HG03095 (cell line): ENCODE measurements around the gene EDA.

Experiments
- ATAC-seq: cut with Tn5 transposase; IDR thresholded peaks from one replicate; pipeline ENCODE4 v1.9.1; 2021; ENCODE audit warnings: moderate library complexity; ENCODE audit not compliant: unreplicated experiment

Gene EDA

DNA sequence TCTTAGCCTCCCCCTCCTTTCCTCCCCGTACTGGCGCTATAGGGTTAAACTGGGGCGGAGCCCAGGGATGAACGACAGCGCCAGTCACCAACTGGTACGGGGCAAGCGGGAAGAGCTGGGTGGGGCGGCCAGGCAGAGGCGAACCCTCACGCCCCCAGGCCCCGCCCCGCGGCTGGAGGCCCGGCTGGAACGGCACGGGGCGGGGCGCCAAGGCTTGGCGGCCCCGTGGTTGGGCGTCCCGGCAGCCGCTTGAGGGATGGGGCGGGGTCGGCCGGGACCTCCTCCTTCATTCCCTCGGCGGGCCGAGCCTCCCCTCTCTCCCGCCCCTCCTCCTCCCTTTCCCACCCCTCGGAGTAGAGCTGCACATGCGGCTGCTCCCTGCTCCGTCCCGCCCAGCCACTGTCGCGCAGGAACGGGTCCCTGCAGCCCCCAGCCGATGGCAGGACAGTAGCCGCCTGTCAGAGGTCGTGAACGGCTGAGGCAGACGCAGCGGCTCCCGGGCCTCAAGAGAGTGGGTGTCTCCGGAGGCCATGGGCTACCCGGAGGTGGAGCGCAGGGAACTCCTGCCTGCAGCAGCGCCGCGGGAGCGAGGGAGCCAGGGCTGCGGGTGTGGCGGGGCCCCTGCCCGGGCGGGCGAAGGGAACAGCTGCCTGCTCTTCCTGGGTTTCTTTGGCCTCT, at the start of gene EDA:
Gene EDA (plus strand): TSS at position 335 of the 678 bp plus-strand sequence.
- no peak for ATAC-seq

DNA sequence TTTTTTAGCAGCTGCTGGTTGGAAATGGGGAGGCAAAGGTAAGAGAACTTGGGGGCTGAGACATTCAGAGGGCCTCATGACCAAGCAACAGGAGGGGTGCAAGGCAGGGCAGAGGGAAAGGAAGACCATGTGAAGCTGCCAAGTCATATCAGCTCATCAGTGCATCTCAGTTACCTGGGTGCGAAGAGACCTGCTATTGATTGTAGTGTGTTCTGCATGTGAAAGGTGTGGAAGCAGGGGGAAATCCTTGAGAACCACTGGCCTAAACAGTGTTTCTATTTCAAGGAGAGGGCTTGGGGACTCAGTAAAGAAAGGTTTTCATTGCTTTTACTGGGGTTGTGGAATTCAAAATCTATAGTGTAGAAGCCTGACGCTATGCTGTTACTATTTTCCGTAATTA, 47.1 kb upstream of the EDA start:
- no peak for ATAC-seq

DNA sequence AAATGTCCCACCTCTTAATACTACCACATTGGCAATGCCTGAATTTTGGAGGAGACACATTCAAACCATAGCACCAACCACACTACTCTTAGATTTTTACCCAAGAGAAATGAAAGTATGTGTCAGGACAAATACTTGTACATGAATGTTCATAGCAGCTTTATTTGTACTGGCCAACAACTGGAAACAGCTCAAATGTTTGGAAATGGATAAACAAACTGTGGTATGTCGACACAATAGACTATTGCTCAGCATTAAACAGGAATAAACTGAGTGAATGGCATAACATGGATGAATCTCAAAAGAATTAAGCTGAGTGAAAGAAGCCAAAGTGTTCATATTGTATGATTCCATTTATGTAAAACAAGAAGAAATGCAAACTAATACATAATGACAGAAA, 18.5 kb upstream of the EDA start:
- ATAC-seq, result no peak

DNA sequence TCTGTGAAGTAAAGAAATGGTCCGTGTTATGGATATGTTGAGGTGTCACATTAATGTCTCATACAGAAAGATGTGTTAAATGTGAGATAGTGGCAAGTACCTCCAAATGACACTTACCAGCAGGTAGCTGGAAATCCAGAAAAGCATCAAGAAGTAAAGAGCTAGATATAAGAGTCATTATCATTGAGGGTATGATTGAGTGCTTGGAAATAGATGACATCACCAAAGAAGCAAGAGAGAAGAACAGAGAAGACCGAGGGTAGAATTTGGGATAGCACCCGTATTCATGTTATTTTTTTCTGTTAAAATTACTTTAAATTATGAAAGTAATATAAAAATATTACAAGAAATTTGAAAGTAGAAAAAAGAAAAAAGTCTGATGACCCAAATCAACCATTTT, 15.7 kb upstream of the EDA start:
- ATAC-seq, result no peak

DNA sequence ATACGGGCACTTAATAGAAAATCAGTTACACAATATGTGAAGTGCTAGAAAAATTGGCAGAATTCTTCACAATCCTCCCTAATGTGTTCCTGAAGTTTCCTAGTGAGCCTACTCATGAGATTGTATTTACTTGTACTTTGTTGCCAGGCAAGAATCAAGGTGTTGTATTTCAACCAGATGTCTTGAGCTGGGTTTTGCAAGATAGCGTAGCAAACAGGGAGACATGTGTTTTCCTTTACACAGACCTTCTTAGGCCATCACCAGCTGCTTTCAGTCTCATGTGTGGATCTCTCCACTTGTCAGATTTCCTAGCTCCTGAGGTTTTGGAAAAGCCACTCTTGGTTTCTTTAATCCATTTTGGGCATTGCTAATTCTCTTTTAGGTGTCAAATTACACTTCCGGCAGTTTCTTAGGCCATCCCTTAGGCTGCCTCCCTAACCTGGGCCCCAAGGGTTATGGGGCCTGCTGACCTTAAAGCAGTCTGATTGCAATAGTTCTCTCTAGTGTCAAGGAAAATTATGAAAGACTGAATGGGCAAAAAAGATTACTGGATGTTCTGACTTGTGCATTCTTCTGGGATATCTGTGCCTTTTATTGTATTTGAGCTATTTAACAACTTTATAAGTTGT, 12.2 kb upstream of the EDA start:
- no peak for ATAC-seq

DNA sequence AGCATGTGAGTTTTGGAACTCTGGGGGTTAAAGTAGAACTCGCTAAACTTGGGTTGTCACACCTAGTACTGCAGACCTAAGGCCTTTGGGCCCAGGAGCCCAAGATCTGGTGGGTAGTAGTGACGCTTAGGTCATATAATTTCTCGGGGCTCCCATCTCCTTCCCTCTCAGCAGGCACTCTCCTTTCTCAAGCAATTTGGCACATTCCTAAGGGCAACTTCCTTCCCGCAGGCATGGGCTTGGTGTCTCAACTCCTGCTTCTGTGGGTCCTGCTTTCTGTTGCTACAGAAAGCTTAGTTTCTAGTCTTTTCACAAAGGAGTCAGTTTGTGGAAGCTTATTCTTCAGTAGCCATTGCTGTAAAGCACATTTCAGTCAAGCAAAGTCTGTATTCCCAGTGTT, 10.4 kb upstream of the EDA start:
- ATAC-seq, result no peak

DNA sequence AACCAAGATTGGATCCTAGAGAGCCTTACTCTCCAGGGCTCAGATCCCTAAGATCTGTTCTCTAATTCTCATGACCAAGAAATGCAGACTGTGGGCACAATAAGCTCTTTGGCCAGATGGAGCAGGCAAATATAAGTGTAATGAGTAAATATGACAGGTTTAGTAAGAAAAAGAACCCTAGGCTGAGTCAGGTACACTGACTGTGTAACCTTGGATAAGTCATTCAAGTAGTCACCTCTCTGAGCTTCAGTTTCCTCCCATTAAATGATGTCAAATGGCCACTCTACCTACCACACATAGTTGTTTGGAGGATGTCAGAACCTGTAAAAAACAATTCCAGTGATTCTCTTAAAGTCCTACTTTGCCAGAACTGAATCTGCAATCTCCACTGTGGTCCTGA, 8.3 kb upstream of the EDA start:
- ATAC-seq, result no peak

DNA sequence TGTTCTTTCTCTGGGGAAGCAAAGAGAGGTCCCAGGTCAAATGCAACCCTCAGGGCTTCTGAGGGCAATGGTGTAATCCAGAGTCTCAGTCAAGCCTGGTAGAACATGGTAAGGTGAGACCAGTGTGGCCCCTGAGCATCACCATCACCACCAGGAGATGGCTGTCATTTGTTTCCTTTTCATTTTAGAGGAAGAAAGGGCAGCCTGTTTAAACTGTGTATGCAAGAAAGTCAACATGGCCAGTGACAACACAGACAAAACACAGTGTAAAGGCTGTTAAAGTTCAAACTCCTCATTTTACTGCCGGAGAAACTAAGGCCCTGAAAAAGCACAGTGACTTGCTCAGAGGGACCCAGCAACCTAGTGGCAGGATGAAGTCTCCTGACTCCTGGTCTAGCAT, 2.0 kb upstream of the EDA start:
- ATAC-seq, result no peak

DNA sequence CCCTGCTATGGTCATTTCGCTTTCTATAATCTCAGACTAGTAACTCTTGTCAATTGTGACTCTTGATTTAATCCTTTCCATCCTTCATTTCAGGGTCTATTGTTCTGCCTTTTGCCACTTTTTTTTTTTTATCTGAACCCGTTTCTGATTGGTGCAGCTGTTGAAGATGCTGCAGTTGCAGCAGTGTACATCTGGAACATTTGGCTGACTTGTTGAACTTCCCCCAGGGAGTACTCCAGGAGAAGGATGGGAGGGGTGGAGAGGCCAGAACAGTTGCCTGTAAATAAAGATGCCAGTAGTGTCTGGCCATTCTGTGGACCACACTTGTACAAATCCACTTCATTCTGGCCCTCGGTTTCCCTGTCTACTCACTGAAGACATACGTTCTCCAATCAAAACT, 1.0 kb upstream of the EDA start:
- ATAC-seq, result no peak

DNA sequence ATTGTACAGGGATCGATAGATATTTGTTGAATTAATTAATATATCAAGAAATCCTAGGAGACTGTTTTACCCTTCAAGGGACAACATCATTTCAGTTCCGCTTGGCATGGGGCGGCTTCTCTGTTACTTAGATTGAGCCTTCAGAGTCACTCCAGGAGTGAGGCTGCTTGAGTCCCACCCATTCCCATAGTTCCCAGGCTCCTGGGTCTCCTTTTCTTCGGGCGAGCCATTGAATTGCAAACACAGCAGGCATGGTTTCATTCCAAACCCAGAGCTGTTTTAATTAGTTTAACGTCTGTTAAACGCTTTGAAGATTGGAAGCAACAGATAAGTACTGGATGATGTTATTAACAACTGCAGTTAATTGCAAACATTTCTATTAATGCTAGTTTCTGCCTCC, 571 bp upstream of the EDA start:
- ATAC-seq, result no peak

DNA sequence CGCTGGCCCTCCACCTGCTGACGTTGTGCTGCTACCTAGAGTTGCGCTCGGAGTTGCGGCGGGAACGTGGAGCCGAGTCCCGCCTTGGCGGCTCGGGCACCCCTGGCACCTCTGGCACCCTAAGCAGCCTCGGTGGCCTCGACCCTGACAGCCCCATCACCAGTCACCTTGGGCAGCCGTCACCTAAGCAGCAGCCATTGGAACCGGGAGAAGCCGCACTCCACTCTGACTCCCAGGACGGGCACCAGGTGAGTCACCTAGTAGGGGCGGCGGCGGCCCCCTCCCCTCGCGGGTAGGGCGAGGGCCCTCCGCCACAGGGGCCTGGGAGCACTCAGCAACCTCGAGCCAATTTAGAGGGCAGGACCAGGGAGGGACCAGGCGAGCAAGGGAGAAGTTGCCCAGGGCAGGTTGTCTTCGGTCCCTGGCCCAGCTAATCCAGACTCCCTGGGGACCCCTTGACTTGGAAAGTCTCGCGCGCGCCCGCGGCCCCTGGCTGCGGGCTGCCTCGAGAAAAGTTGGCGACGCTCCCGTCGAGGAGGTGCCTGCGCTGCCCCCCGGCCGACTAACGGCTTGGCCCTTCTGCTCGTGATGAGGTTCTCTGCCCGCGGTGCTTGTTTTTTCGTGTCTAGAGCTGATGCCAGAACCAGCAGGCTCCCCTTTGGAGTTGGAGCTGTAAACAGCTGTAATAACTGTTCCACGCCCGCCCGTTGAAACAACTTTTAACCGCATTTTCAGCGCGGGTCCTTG, 717 bp downstream of the EDA start:
- no peak for ATAC-seq

DNA sequence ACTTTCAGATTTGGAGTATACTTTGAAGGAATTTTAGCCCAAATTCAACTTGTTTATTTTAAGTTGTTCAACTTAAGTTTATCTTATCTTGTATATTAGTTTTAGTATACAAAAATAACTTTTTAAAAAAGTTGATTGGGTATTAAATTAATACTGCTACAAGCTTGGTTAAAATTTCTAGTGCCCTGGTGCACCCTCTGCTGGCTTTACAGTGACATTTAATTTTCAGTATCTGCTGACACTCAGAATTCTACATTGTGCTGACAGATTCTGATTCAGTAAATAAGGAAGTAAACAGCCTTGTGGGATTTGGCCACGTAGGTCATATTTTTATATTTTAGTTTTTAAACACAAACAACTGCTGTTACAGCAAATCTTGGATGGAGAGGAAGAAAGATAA, 2.9 kb downstream of the EDA start:
- no peak for ATAC-seq

DNA sequence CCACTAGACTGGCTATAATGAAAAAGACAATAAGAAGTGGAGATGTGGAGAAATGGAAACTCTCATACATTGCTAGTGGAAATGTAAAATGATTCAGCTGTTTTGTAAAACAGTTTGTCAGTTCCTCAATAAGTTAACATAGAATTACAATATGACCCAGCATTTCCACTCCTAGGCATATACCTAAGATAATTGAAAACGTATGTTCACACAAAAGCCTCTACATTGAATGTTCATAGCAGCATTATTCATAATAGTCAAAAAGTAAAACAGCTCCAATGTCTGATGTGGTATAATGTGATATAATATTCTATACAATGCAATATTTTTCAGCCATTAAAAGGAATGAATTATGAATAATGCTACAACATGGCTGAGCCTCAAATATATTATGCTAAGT, 10.2 kb downstream of the EDA start:
- no peak for ATAC-seq

DNA sequence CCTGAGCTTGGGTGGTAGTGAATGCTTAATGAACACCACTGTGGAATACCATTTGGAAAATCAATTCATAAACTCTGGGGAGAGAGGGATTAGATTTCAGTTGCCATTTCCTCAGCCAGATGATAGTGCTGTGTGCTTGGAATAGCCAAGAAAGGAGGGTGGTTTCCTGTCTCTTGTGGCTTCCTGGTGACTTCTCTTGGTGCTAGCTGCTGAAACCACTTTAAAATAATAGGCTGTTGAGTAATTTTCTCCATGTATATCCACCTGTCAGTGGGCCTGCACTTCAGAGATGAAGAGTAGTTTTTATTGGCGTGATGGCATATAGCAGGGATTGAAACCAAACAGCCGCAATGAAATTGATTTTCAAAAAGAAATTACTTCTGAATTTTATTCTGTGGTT, 11.8 kb downstream of the EDA start:
- ATAC-seq, result no peak

DNA sequence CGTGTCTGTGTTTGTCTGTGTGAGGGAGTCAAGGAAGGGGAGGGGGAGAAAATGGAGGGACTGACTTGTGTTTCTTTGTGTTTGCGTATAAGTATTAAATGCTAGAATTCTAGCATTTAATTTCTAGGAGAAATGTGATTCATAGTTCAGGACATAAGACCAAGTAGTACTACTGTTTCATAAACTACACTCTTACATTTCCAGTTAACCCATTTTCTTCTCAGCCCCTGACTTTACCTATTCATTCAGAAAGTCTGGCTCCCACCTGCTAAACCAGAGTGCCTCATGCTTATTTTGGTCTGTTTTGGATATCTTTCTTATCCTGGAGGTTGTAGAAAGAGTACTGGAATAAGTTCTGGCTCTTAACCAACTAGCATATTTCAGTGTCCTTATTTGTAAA, 14.2 kb downstream of the EDA start:
- ATAC-seq, result no peak

DNA sequence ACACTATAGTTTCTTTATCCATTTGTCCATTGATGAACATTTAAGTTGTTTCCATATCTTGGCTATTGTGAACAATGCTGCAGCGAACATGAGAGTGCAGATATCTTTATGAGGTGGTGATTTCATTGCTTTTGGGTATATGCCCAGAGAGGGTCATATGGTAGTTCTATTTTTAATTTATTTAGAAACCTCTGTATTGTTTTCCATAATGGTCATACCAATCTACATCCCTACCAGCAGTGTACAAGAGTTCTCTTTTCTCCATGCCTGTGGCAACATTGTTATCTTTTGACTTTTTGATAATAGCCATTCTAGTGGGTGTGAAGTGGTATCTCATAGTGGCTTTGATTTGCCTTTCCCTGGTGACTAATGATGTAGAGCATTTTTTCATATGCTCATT, 48.8 kb downstream of the EDA start:
- no peak for ATAC-seq

DNA sequence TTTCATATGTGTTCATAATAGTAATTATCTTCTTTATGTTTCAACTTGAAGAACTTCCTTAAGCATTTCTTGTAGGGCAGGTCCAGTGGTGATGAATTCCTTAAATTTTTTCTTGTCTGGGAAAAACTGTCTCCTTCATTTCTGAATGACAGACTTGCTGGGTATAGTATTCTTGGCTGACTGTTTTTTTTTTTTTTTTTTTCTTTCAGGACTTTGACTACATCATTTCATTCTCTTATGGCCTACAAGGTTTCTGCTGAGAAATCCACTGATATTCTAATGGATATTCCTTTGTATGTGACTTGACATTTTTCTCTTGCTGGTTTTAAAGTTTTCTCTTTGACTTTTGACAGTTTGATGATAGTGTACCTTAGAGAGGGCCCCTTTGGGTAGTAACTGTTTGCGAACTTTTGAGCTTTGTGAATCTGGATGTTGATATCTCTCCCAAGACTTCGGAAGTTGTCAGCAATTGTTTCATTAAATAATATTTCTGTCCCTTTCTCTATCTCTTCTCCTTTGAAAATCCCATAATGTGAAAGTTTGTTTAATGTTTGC, 54.2 kb downstream of the EDA start:
- ATAC-seq, result no peak

DNA sequence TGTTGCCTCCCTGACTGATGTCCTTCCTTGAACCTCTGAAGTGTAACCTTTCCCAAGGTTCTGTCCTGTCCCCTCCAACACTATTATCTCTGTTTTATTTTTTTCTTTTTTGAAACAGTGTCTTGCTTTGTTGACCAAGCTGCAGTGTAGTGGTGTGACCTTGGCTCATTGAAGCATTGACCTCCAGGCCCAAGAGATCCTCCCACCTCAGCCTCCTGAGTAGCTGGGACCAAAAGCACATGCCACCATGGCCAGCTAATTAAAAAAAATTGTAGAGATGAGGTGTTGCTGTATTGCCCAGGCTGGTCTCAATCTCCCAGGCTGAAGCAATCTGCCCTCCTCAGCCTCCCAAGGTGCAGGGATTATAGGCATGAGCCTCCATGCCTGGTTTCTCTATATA, 59.0 kb downstream of the EDA start:
- ATAC-seq, result no peak

DNA sequence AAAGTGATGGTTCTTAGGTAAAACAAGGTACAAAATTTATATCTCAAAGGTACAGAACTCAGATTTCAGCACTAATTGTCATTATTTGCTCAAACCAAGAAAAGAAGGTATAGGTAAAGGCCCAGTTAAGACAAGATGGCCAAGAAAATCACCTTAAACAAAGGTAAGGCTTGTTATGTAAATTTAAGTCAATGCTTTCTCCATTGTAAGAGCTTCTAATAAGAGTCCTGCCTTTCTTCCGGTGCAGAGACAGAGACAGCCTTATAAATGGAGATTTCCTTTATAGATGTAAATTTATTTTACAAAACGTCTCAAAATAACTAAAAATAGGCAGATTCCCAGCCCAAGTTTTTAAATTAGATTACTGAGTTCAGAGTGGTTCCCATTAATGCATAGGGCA, 89.9 kb downstream of the EDA start:
- no peak for ATAC-seq

DNA sequence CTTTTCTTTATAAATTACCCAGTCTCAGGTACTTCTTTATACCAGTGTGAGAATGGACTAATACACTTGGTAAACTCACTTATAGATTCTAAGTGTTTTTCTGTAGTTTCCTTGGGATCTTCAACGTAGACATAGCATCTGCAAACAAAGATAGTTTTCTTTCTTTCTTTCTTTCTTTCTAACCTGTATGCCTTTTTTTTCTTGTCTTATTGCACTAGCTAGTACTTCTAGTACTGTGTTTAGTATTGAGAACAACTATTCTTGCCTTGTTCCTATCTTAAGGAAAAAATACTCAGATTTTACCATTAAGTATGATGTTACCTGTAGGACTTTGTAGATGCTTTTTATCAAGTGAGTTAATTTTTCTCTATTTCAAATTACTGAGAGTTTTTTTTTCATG, 102.2 kb downstream of the EDA start:
- ATAC-seq, result no peak

DNA sequence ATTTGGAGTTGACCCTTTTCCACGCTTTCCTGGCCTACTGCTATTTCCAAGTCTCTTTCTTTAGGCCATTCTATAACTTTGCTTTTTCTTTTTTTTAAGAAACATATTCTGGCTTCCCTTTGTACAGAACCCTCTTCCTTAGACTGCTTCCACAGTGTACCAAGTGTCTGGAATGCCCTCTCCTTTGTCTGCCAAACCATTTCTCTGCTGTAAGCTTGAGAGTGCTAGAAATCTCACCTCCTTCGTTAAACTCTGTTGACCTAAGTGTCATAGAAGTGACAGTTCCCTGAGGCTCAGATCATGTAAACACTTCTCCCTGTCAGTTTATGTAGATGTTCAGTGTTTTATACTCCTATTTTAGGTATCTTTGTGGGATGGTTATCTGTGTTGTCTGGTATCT, 108.4 kb downstream of the EDA start:
- ATAC-seq, result no peak

DNA sequence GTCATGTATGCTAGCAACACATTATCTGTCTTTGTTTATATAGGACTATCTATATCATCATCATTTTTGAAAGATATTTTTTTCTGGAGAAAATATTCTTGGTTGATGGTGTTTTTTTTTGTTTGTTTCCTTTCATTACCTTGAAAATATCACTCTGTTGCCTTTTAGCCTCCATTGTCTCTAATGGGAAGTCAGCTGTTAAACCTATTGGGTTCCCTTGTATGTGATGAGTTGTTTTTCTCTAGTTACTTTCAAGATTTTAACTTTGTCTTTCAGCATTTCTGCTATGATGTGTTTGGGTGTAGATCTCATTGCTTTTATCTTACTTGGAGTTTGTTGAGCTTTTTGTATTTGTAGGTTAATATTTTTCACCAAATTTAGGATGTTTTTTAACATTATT, 124.4 kb downstream of the EDA start:
- ATAC-seq, result no peak
